Measurements from ENCODE around the gene AK1.

The AK1 gene

GRCh38 chr9:127856094-127856728 lies 21.3 kb downstream of the AK1 start:
- no peak for TF ChIP-seq MYC (IDR thresholded peaks at IDR 0.05; ENCODE audit: low read depth, low read length)
- TF ChIP-seq CTCF (IDR thresholded peaks at IDR 0.05; ENCODE audit: low read depth, low read length) = no peak
- TF ChIP-seq POLR2A (IDR thresholded peaks at IDR 0.05; ENCODE audit: extremely low read depth, insufficient read length) = no peak
- TF ChIP-seq MAX (IDR thresholded peaks at IDR 0.05; ENCODE audit: low read depth, low read length) = no peak
- no peak for DNase-seq (ENCODE audit: low read depth)
- no peak overlapping the region for H3K4me3 ChIP-seq (ENCODE audit: low read depth, low read length)

- DNase-seq (ENCODE audit: low read depth) = no peak
- no peak overlapping the region for H3K4me3 ChIP-seq (ENCODE audit: low read depth, low read length)
- TF ChIP-seq MYC (IDR thresholded peaks at IDR 0.05; ENCODE audit: low read depth, low read length) = no peak
- no peak for TF ChIP-seq CTCF (IDR thresholded peaks at IDR 0.05; ENCODE audit: low read depth, low read length)
- TF ChIP-seq MAX (IDR thresholded peaks at IDR 0.05; ENCODE audit: low read depth, low read length) = no peak
- TF ChIP-seq POLR2A (IDR thresholded peaks at IDR 0.05; ENCODE audit: extremely low read depth, insufficient read length) = no peak
Measured at GRCh38 chr9:127855522-127855921, 22.0 kb downstream of the AK1 start.

- no peak for DNase-seq (ENCODE audit: low read depth)
- TF ChIP-seq MAX (IDR thresholded peaks at IDR 0.05; ENCODE audit: low read depth, low read length) = no peak
- no peak for TF ChIP-seq CTCF (IDR thresholded peaks at IDR 0.05; ENCODE audit: low read depth, low read length)
- no peak for TF ChIP-seq POLR2A (IDR thresholded peaks at IDR 0.05; ENCODE audit: extremely low read depth, insufficient read length)
- no peak for TF ChIP-seq MYC (IDR thresholded peaks at IDR 0.05; ENCODE audit: low read depth, low read length)
- no peak overlapping the region for H3K4me3 ChIP-seq (ENCODE audit: low read depth, low read length)
Measured at GRCh38 chr9:127854960-127855359, 22.5 kb downstream of the AK1 start.

- no peak for DNase-seq (ENCODE audit: low read depth)
- no peak for TF ChIP-seq MAX (IDR thresholded peaks at IDR 0.05; ENCODE audit: low read depth, low read length)
- no peak for TF ChIP-seq MYC (IDR thresholded peaks at IDR 0.05; ENCODE audit: low read depth, low read length)
- TF ChIP-seq CTCF (IDR thresholded peaks at IDR 0.05; ENCODE audit: low read depth, low read length) = no peak
- no peak for TF ChIP-seq POLR2A (IDR thresholded peaks at IDR 0.05; ENCODE audit: extremely low read depth, insufficient read length)
- no peak within 1 kb of the TSS for H3K4me3 ChIP-seq (ENCODE audit: low read depth, low read length)
Measured at GRCh38 chr9:127854184-127854806, 23.2 kb downstream of the AK1 start, which contains the start of gene ENG. Gene ENG, minus strand, starts transcription at chr9:127854658. Its CDS starts 303 bp downstream, at chr9:127854355.

GRCh38 chr9:127853312-127854183 lies 23.9 kb downstream of the AK1 start:
- no peak for TF ChIP-seq MAX (IDR thresholded peaks at IDR 0.05; ENCODE audit: low read depth, low read length)
- TF ChIP-seq MYC (IDR thresholded peaks at IDR 0.05; ENCODE audit: low read depth, low read length) = no peak
- no peak for TF ChIP-seq POLR2A (IDR thresholded peaks at IDR 0.05; ENCODE audit: extremely low read depth, insufficient read length)
- TF ChIP-seq CTCF (IDR thresholded peaks at IDR 0.05; ENCODE audit: low read depth, low read length) = no peak
- DNase-seq (ENCODE audit: low read depth) = no peak
- H3K4me3 ChIP-seq (ENCODE audit: low read depth, low read length) = no peak overlapping the region
